A673 (cell line): ENCODE results near the gene MAN1A2.

Experiments
- CTCF ChIP-seq: fragments of 300-800, 200-600 bp; sonication (generic); conservative IDR thresholded peaks from 2 replicates; pipeline ENCODE4 v1.5.1; 2017; ENCODE audit warnings: low read depth, mild to moderate bottlenecking, antibody characterized with exemption, low read length, moderate library complexity, mixed read lengths
- EZH2 ChIP-seq: fragments of 200-600 bp; sonication (generic); IDR thresholded peaks from 2 replicates; pipeline ENCODE4 v1.6.1; 2017; ENCODE audit warnings: borderline replicate concordance, low read depth, mild to moderate bottlenecking, mixed read lengths, antibody characterized with exemption, low read length; ENCODE audit not compliant: poor library complexity, severe bottlenecking

GRCh38 chr1:117569856-117570255 is 202.6 kb downstream of the MAN1A2 start:
- TF ChIP-seq CTCF (no peak), EZH2 (no peak)
